Stimulated activated CD4-positive, alpha-beta T cell treated with anti-CD3 and anti-CD28 coated beads, Interleukin-2, amount 100 ng/mL, for 48 hours (primary cell): ENCODE measurements around the gene DNAJB1.
"Not testable (repeated sequence)": the region's sequence is repeated elsewhere in the genome, so short reads cannot be mapped to it uniquely, and the experiment has no call there.

Experiments used
- DNase-seq, 2 donors: peaks; one replicate each; pipeline ENCODE4 v3.0.0-alpha.2; 2020

DNAJB1 gene

DNA sequence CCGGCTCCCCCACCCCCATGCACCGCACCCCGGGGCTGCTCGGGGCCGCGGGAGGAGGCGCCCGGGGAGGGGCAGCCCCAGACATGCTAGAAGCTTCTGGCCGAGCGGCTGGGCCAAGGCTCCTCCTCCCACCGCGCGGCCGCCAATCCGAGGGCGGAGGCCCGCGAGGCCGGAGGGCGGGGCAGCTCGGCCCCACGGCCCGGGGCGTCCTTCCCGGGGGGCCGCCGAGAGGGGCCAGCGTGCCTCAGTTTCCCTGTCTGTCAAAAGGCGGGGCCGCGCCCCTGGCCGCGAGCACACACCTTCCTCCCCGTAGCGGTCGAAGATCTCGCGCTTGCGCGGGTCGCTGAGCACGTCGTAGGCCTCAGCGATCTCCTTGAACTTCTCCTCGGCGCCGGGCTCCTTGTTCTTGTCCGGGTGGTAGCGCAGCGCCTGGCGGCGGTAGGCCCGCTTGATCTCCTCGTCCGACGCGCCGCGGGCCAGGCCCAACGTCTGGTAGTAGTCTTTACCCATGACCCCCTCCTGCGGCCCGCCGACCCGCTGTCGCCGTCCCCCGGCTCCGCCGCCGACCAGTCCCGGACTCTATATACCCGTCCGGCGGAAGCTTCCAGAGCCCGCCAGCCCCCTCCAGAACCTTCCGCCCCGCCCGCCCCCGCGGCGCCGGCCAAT lies at the start of gene DNAJB1:
TSS of gene DNAJB1 (minus strand) at position 558 of the 666 bp plus-strand sequence. CDS start at position 510, 48 bp downstream.
- peak; percentile 53 to 56 for DNase-seq

DNA sequence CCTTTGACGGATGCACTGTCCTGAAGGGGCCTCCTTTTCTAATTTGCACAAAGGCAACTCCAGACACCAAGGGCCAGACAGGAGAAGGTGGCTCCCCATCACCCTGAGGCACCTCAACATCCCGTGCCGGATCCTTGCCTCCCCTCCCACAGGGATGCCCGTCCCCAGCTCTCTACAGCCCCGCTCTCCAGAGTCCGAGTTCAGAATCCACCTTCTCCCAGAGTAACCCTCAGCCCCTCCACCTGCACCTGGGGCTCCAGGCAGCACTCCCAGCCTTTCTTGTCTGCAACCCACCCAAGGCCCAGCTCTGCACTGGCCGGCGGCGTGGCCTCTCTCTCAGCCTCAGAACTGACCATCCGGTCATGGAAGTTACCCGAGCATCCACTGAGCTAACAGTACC lies 48.9 kb upstream of the DNAJB1 start:
- DNase-seq, result no peak

DNA sequence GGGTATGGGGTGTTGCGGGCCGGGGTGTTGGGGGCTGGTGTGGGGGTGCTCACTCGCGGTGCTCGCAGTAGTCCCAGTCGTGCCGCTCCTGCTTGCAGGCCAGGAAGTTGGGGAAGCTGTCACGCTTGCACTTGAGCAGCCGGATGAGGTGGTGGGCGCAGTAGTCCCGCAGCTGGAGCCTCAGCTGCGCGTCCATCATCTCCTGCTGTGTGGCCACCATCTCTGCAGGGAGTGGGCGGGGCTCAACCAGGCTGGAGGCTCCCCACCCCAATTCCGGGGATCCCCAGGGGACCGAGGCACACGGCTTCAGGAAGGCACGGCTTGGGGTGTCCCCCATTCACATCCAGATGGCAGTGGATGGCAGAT lies 48.5 kb upstream of the DNAJB1 start:
- DNase-seq, result no peak

DNA sequence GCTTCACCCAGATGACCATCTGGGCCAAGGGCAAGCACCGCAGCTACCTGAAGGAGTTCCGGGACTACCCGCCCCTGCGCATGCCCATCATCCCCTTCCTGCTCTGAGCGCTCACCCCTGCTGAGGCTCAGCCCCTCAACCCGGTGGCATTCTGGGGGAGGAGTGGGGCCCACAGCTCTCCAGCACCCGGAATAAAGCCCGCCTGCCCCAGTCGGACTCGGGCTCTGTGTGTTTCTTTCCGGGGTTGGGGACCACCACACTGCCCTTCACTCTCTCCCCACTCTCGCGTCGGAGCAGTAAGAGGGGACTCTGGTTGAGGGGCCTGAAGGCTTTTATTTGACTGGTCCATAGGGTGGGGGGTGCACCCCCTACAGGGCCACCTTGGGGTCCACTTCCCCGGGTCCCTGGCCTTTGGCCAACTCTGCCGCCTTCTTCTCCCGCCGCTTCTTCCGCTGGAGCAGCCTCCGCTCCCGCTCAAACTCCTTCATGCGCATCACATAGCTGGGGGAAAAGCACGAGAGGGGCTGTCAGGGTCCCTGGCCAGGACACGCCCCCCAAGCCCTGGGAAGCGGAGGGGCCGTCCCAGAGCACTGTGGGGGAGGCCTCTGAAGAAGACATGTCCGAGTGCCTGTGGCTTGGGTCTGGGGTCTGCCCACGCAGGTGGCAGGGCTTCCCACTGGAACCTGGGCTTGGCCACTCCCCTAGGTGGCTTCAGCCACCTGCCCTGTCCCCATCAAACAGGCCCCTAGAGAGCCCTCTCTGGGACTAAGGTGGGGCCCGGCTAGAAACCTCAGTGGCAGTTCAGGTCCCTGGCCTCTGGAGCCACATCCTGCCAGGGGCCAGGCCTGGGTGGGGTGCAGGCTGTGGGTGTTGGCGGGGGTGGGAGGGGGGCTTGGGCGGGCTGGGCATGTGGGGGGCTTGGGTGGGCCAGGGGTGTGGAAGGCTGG lies 47.8 kb upstream of the DNAJB1 start:
- DNase-seq, result no peak

DNA sequence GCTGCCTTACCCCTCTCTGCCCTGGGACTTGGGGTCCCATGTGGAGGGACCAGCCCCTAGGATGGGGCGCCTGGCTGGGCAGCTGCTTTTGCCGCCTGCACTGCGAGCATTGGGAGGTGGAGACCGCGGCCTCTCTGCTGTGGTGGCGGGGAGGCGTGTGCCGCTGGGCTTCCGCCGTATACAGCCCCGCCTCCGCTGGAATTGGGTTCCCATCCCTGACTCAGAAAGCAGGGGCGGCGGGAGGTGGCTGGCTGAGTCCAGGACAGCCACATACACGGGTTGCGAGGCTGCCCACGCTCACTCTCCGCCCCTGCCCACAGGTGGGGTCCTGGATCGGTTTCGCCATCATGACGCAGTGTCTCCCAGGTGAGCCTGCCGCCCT lies 47.1 kb upstream of the DNAJB1 start:
- no peak for DNase-seq

DNA sequence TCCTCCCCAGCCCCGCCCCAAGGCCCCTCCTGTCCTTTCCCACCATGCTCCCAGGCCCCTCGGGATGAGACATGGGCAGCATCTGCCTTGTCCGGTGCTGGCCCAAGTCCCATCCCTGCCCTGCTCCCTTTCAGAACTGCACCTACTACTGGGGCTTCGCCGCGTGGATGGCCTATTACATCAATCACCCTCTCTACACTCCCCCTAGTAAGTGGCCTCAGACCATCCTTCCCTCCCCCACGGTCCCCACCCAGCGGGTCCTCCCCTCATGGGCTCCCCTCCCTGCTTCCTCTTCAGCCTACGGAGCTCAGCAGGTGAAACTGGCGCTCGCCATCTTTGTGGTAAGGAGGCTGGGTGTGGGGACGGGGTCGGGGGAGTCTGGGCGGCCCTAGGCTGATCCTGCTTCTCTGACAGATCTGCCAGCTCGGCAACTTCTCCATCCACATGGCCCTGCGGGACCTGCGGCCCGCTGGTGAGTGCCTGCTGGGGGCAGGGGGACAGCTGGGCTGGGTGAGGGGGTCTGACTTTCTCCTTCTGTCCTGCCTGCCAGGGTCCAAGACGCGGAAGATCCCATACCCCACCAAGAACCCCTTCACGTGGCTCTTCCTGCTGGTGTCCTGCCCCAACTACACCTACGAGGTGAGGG lies 46.6 kb upstream of the DNAJB1 start:
- DNase-seq, result not testable (repeated sequence)

DNA sequence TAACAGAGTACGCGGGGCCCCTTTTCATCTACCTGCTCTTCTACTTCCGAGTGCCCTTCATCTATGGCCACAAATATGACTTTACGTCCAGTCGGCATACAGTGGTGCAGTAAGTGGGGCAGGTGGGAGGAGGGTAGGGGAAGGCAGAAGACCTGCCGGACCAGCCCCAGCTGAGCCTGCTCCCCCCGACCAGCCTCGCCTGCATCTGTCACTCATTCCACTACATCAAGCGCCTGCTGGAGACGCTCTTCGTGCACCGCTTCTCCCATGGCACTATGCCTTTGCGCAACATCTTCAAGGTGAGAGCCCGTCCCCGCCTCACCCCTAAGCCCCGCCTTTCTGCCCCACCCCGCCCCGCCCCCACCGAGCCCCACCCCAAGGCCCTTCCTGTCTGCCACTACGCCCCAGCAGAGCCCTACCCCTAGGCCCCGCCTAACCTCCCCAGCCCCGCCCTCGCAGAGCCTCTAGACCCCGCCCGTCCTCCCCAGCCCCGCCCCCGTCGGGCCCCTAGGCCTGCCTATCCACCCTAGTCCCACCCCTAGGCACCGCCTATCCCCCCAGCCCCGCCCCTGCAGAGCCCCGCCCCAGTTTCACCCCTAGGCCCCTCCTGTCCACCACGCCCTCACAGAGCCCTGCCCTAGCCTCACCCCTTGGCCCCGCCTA lies 45.9 kb upstream of the DNAJB1 start:
- DNase-seq, result peak; percentile 47 to 53

DNA sequence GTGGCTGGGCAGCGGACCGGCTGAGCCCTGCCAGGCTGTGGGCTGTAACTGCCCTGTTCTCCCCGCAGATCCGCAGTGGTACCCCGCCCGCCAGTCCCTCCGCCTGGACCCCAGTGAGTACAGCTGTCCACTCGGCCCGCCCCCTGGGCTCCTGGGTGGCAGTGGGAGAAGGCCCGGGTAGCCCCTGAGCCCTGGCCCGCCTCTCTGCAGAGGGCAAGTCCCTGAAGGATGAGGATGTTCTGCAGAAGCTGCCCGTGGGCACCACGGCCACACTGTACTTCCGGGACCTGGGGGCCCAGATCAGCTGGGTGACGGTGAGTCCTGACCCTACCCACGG lies 45.4 kb upstream of the DNAJB1 start:
- DNase-seq, result no peak

DNA sequence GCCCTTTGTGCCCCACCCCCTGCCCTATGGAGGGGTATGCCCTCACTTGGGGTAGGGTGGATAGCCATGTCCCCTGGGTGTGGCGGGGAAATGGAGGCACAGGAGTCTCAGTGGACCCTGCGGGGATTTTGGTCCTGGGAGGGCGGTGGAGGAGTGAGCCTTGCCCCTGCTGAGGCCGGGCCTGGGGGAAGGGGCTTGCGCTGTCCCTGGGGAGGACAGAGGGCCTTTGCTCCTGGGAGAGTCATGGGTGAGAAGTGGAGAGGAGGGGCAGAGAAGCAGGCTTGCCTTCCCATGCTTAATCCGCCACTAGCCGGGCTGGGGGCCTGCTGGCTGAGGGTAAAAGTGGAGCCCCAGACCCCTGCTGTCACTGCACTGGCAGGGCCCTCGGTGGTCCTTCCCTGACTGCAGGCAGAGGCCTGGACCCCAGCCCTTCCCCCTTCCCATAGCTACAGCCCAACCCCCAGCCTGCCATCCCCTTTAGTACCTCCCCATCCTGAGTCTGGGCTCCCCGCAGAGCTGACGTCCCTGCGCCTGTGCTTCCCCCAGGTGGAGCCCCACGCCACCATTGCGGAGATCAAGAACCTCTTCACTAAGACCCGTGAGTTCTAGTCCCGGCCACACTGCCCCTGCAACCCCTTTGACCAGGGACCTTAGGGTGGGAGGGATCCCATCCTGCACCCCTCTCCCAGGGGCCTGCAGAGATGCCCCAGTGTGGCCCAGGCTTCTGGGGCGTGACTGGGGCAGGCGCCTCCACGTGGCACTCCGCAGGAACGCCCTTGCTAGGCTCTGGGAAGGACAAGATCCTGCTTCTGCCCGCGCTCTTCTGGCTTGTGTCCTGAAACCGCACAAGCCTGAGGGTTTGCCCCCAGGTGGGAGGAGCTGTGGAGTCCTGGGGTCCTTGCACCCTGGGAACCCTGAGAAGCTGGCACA lies 44.7 kb upstream of the DNAJB1 start:
- no peak for DNase-seq

DNA sequence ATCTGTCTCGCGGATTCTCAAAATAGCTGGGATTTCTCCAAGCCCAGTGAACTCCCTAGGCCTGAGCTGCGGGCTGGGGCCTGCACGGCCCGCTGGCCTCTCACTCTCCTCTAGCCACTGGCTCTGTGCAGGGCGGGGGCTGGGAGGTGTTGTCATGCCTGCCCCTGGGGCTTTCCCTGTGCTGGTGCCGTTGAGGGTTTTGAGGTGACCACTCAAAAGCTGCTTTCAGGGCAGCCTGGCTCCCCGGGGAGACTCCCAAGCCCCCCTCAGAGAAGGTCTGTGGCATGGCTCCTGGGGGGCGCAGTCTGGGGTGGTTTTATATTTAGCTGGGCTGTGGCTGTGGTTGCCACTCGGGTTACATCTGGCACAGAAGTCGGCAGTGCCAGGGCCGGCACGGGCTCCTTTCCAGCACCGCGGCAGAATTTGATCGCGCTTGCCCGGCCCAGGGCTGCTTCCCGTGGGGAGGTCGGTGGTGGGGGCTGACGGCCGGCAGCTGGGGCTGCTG lies 43.7 kb upstream of the DNAJB1 start:
- no peak for DNase-seq

DNA sequence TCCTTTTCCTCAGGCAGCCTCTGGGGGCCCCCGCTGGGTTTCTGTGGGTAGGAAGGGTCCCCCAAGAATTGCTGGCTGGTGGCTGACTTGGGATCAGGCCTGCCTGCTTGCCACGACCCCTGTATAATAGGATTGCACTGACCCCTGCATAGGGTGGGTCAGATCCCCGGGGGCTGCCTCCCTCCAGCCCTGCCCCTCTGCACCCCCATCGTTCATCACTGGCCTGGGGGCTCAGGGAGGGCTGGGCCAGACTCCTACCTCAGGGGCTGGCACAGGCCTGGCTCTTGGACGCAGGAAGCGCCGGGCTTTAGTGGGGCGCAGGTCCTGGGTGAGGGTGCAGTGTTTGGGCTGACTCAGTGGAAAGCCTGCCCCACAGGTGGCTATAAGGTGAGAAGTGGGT lies 43.1 kb upstream of the DNAJB1 start:
- DNase-seq, result no peak

DNA sequence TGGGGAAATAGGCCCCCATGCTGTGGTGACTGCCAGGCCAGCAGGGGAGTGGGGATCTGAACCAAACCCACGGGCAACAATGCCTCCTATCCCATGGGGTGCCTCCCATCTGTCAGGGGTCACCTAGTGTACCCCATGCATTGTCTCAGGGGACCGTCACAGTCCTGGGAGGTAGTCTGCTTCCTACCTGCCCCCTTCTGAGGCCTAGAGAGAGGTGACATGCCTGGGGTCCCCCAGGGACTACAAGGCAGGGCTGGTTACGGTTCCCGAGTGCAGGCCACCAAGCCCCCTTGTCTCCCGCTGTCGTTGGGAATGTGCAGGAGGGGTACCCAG lies 42.5 kb upstream of the DNAJB1 start:
- no peak for DNase-seq

DNA sequence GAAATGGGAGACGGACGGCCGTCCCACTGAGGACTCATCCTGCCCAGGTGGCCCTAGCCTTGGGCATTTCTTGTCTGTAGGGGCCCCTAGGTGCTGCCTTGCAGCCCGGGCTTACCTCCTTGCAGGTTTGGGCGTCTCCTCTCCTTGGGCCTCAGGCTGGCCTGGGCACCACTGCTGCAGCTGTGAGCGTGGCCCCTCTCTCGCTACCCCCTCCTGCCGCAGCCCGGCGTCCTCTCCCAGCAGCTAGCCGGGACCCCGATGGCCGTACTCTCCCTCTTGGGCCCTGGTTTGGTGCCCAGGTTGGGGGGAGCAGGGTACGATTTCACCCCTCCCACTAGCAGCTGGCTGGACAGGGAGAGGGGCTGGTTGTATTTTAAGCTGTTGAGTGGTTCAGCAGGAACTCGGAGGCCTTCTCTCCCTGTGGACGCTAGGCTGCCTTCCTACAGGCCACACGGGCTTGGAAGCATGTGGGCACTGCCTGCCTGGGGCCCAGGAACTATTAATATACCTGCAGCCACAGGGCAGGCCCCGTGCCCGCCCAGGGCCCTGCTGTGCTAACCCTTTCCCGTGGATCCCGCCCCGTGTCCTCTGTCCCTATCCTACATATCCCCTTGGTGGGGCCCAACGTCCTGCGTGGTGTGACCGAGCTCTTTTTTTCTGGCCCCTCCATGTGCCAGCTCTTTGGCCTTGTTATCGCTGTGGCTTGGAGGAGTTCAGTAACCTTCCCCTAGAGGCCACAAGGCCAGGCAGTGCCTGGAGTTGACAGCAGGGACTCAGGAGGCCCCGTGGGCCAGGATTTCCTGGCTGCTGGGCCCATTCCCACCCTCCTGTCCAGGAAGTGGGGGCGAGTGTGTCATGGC lies 41.9 kb upstream of the DNAJB1 start:
- no peak for DNase-seq

DNA sequence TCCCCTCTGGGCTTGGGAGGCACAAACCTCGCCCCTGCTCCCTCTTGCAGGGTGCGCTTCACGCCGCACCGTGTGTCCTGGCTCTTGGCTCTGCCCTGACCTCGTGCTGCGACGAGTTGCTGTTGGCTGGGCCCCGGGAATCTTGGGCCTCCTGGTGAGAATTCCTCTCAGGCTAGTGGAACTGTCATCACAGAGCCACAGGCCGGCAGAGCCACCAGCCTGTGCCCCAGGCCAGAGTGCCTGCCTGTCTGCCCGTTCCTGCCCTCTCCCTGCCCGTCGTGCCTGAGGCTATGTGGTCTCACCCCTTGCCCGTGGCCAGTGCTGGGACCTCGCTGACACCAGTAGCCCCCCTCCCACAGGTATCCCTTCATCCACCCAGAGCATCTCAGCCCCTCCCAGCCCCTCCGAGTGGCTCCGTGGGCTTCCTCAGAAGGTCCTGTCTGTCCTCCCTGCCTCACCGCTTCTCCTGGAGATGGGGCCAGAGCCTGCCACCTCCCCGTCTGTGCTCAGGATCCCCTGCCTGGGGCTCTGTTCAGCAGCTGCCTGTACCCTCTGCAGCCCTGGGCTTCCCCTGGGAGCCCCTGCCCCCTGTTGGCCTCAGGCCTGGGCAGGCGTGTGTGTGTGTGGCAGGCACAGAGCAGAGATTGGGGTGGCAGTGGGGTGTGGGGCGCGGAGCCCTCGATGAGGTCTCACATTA lies 40.3 kb upstream of the DNAJB1 start:
- DNase-seq, result no peak

DNA sequence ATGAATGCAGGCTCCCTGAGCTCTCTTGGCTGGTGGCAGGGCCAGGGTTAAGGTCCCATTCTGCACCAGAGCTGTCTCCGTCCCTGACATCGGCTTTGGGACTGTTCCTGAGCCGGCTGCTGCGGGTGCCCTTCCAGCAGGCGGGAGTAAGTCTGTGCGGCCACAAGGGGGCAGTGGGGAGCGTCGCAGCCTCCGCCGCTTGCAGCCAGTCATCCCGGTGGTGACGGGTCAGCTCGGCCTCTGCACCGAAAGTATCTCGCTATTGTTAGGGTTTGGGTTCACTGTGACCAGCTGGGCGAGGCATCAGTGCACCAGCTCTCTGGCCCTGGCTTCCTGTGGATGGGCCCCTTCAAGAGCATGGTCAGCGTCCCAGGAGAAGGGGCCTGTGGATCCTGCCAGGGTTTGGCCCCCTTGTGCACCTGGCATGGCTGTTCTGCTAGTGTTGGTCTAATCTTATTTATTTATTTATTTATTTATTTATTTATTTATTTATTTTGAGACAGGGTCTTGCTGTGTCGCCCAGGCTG lies 38.5 kb upstream of the DNAJB1 start:
- peak; percentile 74 to 82 for DNase-seq

DNA sequence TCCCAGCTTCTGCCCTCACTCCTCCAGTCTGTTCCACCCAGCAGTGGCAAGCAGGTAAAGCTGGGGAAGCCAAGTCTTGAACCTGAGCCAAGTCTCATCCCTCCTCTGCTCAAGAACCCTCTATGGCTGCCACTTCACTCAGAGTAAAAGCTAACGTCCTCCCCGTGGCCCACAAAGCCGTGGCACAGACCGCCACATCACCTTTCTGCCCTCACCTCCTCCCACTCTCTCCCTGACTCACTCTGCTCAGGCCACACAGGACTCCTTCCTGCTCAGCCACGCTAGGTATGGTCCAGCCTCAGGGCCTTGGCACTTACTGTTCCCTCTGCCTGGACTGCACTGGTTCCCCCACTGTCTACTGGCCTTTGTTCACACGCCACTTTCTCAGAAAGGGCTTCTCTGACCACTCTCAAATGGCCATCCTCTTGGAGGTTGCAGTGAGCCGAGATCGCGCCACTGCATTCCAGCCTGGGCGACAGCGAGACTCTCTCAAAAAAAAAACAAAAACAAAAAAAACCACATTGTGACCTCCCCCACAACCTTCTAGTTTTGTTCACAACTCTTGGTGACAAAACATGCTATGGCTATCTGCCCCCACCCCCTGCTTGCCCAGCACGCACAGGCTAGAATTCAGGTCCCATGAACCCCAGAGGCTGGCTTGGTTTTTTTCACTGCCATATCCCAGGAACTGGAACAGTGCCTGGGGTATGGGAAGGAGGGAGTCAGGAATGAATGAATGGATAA lies 37.9 kb upstream of the DNAJB1 start:
- DNase-seq, result no peak

DNA sequence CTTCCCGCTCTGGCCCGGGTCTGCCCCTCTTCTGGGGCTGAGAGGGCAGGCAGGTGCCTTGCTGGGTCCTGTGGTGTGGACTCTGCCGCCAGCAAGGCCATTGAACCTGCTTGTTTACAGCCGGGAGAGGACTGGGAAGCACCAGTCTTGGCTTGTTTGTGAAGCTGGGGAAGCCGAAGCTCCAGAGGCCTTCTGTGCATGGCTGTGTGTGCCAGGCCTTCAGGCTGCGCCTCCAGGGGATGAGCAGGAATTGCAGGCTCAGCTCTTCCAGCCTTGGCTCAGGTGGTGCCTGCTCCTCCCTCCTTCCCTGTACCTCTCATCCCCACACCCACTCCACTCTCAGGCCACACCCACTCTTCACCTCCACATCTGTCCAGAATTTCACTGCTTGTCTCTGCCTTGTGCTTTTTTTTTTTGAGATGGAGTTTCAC lies 36.2 kb upstream of the DNAJB1 start:
- no peak for DNase-seq

DNA sequence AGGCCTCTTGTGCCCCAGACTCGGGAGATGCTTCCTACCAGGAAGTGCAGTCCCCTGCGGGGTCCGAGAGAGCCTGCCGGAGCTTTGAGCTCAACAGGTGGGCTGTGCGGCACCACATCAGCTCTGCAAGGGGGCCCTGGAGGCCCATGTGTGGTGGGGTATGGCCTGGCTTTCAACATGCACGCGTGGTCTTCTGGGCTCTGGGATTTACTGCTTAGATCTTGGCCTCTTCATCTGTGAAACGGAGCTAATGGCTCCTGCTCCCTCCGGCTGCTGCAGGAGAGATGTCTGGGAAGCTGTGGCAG lies 35.7 kb upstream of the DNAJB1 start:
- DNase-seq, result no peak

DNA sequence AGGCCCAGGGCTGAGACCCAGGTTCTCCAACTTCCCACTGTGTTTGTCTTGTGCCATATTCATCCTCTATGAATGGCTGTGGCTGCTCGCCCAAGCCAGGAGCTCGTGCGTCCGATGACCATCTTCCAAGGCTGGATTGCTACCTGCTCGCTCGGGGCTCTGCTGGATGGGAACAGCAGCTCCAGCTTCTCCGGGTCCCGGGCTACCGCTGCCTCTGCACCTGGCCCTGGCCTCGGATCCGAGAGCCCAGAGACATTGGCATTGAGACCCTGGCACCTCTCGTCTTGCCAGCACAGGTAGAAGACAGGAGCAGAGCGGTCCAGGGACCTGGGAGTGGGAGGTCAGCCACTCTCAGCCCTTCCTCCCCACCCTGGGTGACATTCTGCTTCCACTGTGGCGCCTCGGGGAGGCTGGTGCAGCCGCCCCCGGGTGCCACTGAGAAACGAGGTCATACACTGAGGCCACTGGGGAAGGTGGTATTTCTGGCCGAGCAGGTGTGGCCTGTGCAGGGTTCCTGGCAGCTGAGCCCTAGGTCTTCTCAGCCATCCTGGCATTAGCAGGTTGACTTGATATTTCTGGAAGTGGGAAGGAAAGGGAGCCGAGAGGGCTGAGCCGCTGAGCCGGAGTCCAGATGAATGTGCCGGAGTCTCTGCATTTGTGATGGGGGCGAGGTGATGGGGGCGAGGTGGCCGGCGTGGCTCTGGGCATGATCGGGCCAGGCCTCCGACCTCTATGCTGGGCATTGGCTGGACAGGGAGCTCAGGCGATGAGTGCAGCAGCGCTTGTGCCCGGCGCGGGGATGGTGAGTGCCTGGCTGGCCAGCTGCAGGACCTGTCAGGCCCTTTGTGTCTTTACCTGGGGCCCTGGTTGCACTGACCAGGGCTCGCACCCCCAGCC lies 35.1 kb upstream of the DNAJB1 start:
- no peak for DNase-seq
